Activated CD8-positive, alpha-beta memory T cell treated with anti-CD3 and anti-CD28 coated beads, Interleukin-2, amount 50 U/mL, for 24 hours (primary cell): Measurements from ENCODE around the gene OR52A5.
"Not testable (repeated sequence)": the region's sequence is repeated elsewhere in the genome, so short reads cannot be mapped to it uniquely, and the experiment has no call there.

Experiments
- DNase-seq: peaks from one replicate; pipeline ENCODE4 v3.0.0-alpha.2; 2020; ENCODE audit errors: extremely low read depth

Gene OR52A5

GRCh38 chr11:5137996-5138395 lies at the start of gene OR52A5:
Gene OR52A5 (minus strand): TSS chr11:5138356. CDS start chr11:5132642, 5,714 bp downstream.
- DNase-seq, result no peak

- DNase-seq, result no peak
These were observed 40.1 kb upstream of the OR52A5 start for GRCh38 chr11:5178046-5178837.

- no peak for DNase-seq
These were observed 36.8 kb upstream of the OR52A5 start for GRCh38 chr11:5174934-5175333.

GRCh38 chr11:5171856-5172255 lies 33.7 kb upstream of the OR52A5 start:
- DNase-seq, result no peak

- DNase-seq, result not testable (repeated sequence)
These were observed 27.7 kb upstream of the OR52A5 start for GRCh38 chr11:5165898-5166297.

GRCh38 chr11:5164807-5165206 lies 26.7 kb upstream of the OR52A5 start:
- DNase-seq, result not testable (repeated sequence)

GRCh38 chr11:5161045-5161444 lies 22.9 kb upstream of the OR52A5 start:
- not testable (repeated sequence) for DNase-seq

GRCh38 chr11:5160217-5160616 lies 22.1 kb upstream of the OR52A5 start:
- not testable (repeated sequence) for DNase-seq

- no peak for DNase-seq
These were observed 21.6 kb upstream of the OR52A5 start for GRCh38 chr11:5159806-5160205.

GRCh38 chr11:5154657-5155056 lies 16.5 kb upstream of the OR52A5 start, which contains the start of gene OR52A1:
Gene OR52A1 (minus strand): TSS chr11:5154757. CDS start chr11:5152369, 2,388 bp downstream.
- no peak for DNase-seq

- no peak for DNase-seq
These were observed 15.6 kb upstream of the OR52A5 start for GRCh38 chr11:5153574-5154431.

GRCh38 chr11:5151713-5152153 lies 13.6 kb upstream of the OR52A5 start:
- no peak for DNase-seq

GRCh38 chr11:5144206-5144605 lies 6.0 kb upstream of the OR52A5 start:
- not testable (repeated sequence) for DNase-seq

GRCh38 chr11:5137014-5137413 lies 1.1 kb downstream of the OR52A5 start:
- DNase-seq, result no peak

GRCh38 chr11:5136261-5136660 lies 1.9 kb downstream of the OR52A5 start:
- no peak for DNase-seq

GRCh38 chr11:5131584-5132335 lies 6.4 kb downstream of the OR52A5 start:
- no peak for DNase-seq

- DNase-seq, result no peak
These were observed 8.7 kb downstream of the OR52A5 start for GRCh38 chr11:5129457-5129877.

- DNase-seq, result no peak
These were observed 13.1 kb downstream of the OR52A5 start for GRCh38 chr11:5124891-5125620.

GRCh38 chr11:5123802-5124521 lies 14.2 kb downstream of the OR52A5 start:
- DNase-seq, result peak; percentile 23

- DNase-seq, result no peak
These were observed 19.3 kb downstream of the OR52A5 start for GRCh38 chr11:5118893-5119292.
